Measurements from ENCODE around the gene BAHCC1.

DNA sequence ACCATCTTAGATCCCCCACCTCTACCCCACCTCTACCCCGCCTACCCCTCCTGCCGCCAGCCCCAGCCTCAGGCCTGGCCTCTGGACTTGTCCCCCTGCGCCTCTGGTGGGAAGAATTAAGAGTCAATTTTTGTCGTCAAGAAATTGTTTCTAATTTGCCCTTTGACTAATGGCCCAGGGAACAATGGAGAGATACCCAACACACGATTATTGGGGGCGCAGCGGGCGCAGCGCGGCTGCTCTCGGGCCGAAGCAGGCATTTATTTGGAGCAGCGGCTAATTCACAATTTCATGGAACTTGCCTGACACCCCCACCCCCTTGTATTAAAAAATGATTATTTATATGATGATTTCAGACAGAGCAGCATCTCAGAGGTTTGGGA lies 4.4 kb upstream of the BAHCC1 start:
- TF ChIP-seq, protein P1, sequence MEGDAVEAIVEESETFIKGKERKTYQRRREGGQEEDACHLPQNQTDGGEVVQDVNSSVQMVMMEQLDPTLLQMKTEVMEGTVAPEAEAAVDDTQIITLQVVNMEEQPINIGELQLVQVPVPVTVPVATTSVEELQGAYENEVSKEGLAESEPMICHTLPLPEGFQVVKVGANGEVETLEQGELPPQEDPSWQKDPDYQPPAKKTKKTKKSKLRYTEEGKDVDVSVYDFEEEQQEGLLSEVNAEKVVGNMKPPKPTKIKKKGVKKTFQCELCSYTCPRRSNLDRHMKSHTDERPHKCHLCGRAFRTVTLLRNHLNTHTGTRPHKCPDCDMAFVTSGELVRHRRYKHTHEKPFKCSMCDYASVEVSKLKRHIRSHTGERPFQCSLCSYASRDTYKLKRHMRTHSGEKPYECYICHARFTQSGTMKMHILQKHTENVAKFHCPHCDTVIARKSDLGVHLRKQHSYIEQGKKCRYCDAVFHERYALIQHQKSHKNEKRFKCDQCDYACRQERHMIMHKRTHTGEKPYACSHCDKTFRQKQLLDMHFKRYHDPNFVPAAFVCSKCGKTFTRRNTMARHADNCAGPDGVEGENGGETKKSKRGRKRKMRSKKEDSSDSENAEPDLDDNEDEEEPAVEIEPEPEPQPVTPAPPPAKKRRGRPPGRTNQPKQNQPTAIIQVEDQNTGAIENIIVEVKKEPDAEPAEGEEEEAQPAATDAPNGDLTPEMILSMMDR (conservative IDR thresholded peaks at IDR 0.05; ENCODE audit: low read depth, low read length) = no peak
- no peak for TF ChIP-seq EZH2phosphoT487 (IDR thresholded peaks at IDR 0.05; ENCODE audit: borderline replicate concordance, low read length)
- no peak for TF ChIP-seq EZH2 (IDR thresholded peaks at IDR 0.05; ENCODE audit: low read length, unreplicated experiment)
